ELR (cell line): ENCODE results near the gene TMTC1.

ENCODE experiments used
- DNase-seq: peaks from one replicate; pipeline ENCODE4 v3.0.0-alpha.2; 2015; ENCODE audit warnings: low read depth

The TMTC1 gene

DNA sequence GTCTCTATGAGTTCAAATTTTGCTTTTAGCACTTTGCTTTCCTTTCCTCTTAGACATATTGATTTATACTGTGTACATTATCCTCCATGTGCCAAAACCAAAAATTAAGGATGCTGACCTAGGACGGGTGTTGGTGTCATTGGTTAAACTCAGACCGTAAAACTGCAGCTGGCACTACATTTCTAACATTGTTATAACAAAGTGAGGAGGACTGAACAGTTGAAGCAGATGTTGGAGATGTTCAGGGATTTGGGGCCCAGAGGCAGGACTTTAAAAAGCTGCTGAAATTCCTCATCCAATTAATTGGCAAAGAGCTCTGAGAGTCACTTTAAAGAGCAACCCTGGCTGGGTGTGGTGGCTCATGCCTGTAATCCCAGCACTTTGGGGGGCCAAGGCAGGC lies 72.4 kb downstream of the TMTC1 start:
- no peak for DNase-seq

DNA sequence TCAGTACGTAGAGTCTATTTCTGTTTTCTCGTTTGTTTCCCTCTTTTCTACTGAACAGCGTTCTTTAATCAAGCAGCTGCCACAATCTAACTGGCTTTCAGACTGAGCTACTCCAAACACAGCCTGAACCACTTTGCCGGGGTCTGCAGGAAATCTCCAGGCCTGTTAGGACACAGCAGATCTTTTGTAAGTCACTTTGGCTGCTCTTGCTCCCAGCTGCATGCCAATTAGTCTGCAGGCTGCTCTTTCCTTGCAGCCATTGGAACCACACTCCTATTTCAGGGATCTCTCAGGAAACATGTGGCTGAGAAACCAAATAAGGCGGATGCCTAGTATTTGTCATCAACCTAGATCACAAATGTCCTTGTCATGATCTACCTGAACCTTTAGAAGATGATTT lies 73.6 kb downstream of the TMTC1 start:
- DNase-seq = no peak

DNA sequence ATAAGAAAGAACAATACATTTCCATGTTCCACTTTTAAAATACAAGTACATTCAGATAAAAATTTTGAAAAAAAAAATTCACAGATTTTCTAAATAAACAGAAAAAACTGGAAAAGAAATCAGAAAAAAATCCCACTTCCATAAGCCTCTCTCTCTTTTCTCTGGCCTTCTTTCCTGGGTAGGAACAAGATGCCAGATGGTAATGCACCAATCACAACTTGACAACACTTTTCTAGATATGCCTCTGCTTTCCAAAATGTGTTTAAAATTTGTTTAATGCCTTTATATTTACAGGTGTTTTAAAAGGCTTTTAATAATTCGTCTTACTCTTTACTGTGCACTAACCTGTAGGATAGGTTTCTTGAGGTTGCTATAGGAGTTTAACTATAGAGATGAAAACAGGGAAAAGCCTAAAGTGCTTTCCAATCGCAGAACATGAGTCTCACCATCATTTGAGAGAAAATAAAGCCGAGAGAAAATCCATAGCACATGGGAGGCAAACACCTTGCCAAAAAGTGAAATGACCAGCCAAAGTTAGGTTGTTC lies 74.2 kb downstream of the TMTC1 start:
- DNase-seq = no peak

DNA sequence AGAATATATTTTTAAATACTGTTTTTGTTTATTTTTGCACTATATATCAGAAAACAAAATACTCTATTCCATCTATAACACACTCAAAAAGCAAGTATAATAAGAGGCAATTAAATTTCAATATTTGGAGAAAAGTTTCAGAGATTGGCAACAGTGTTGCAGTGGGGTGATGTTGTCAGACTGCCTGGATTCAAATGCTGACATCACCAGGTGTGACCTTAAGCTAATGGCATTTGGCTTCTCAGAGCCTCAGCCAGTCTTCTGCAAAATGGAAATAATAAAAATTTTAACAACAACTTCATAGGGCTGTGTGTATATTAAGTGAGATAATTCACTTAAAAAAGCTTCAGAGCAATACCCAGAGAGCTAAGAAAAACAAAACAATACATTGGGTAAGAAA lies 74.7 kb downstream of the TMTC1 start:
- no peak for DNase-seq

DNA sequence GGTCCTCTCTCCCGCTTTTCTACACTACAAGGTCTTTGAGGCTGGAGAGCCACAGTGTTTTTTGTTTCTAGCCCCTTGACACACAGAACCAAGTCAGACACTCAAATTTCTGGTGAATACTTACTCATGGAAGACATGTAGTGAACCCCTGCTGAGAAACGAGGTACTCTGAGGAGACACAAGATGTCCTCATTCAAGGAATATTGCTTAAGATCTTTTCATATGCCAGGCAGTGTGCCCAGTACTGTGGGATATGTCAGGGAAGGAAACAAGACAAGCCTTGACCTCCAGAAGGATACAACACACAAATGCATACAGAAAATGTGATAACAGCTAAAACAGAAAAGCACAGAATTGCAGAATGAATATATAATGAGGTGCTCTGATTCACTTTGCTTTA lies 75.9 kb downstream of the TMTC1 start:
- DNase-seq = no peak

DNA sequence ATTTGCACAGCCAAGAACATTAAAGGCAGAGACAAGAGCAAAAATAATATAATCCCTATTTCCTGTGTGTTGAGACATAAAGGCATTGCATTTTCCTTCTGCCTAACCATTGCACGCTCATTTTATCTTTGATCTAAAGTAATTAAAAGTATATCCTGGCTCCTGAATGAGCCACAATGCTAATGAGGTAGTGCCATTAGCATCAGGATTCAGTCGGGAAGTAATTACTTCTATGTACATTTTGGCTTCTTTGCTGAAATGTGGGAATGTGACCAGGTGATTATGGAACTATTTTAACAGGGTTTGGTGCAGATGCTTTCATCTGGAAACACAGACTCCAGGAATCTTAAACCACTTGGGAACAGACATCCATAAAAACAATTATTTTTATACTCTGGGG lies 77.4 kb downstream of the TMTC1 start:
- no peak for DNase-seq

DNA sequence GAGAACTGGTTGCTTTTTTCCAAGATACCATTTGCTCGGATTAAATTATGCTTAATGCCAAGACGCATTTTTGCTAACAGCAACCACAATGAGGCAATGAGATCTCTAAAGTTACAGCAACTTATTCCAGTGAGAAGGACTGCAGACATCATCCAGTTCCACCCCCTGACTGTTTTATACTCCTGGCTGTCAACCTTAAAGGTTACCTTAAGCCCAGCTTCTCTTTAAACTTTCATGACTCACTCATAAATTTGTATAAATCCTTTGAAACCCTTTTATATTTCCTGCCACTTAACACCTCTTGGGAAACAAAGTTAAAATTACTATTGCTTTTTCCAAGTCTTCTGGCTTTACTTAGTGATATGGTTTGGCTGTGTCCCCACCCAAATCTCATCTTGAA lies 80.2 kb downstream of the TMTC1 start:
- no peak for DNase-seq

DNA sequence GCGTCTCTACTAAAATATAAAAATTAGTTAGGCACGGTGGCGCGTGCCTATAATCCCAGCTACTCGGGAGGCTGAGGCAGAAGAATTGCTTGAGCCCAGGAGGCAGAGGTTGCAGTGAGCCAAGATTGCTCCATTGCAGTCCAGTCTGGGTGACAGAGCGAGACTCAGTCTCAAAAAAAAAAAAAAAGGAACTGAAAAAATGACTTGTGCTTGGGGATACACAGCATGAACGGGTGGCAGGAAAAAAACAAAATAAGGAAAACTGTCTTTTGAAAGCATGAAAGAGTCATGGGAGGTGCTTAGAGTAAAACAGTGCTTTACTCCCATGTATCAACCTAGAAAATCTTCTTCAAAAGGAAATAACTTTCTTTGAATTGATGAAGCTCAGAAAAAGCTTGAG lies 80.8 kb downstream of the TMTC1 start:
- DNase-seq = no peak

DNA sequence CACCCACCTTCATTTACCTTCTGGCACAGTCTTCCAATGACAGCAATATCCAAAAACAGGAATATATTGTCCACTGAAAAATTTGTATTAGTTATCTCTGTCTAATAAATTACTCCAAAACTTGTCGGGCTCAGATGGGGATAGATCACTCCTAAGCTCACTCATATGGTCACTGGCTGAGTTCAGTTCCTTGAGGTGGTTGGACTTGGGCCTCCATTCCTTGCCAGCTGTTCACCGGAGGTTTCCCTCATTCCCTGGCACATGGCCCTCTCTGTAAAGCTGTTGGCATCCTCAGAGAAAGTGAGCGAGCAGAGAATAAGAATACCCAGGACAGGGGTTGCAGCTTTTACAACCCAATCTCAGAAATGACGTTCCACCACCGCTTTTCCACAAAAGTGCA lies 81.5 kb downstream of the TMTC1 start:
- DNase-seq = no peak

DNA sequence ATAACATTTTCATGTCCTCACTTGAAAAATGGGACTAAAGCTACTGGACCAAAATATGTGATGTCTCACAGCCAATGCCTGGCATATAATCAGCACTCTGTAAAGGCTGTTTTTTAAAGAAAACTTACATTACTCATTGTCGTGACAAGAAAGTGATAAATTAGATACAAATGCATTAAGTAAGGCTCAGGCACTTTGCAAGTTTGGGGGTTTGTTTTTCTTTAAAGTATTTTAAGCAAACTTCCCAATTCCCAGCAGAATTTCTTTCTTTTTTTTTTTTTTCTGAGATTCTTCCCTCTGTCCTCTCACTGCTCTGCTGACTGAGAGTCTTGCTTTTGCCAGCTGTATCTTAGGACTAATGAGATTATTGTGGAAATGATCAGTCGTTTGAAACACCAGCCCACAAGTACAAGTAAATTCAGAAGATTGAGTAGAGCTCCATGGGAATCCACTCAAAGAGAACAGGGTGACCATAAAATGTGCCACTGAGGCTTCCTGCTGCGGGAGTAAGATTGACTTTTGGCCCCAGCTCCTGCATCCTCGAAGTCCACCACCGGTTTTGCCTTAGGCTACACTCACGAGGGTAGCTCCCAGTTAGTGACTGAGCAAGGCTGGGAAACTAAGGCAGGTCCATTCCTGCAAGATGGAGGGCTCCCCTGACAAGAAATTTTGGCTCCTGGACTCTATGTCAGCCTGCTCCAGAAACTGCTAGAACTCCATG lies 82.8 kb downstream of the TMTC1 start:
- no peak for DNase-seq

DNA sequence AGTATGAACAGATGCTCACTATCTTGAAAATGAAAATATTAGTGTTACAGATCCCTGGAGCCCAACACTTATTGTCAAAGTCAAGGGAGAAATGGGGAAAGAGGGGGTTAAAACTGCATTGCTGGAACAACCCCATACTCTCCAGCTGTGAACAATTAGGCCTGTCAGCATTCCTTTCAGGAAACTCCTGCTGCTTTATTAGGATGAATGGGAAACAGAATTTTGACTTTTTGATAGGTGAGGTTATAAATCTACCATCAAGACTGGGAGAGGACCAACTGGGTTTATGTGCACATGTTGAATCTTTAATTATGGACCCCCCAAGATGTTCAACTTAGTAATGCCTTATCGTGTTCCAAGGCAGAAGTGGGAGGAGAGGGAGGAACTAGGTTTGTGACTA lies 85.0 kb downstream of the TMTC1 start:
- no peak for DNase-seq

DNA sequence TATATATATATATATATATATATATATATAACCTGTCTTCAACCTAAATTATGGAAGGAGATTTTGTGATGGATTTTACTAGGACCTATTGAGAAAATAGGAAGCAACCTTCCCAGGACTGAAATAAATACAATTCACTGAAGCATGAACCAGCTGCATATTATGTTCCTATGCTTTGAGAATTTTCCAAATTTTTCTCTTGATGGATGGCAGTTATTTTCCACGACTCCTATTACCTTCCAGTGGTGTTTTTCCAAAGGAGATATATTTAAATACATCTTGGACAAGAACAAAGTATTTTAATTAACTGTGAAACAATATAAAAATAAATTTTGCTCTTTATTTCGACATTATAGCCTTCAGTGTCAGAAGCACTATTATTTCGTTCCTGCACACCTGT lies 87.9 kb downstream of the TMTC1 start:
- DNase-seq = no peak

DNA sequence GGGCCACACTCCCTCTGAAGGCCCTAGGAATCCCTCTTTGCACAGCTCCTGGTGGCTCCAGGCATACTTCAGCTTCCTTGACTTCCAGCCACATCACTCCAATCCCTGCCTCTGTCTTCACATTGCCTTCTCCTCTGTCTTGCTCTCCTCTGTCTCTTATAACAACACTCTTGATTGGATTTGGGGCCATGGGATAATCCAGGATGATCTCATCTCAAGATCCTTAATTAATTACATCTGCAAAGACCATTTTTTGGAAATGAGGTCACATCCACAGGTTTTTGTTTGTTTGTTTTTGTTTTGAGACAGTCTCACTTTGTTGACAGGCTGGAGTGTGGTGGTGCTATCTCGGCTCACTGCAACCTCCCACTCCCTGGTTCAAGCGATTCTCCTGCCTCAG lies 88.7 kb downstream of the TMTC1 start:
- no peak for DNase-seq

DNA sequence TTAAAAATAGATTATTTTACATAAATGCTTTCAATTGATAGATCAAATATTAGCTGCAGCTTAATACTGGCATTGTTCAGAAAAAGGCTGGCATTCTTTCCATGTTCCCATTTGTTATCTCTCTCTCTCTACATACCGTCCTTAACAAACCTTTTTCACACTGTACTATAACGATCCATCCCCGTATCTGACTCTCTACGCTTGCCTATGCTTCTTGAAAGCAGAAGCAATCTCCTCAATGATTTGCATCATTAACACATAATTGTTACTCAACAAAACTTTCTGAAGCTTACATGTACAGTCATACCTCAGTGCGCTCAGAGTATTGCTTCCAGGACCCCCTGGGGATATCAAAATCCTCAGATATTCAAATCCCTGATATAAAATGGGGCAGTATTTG lies 89.7 kb downstream of the TMTC1 start:
- no peak for DNase-seq

DNA sequence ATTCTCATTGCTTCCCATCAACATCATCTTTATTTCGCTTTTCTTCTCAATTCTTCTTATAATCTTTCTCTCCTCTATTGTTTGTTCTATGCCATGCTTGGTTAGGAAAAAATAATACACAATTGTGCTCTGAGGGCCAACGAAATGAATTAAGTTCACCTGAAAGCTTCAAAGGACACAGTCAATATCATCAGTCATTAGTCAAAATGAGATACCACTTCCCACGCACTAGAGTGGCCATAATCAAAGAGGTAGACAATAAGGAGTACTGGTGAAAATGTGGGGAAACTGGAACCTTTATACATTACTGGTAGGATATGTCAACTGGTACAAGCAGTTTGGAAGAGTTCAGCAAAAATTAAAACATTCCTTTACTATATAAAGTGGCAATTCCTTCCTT lies 91.5 kb downstream of the TMTC1 start:
- DNase-seq = no peak

DNA sequence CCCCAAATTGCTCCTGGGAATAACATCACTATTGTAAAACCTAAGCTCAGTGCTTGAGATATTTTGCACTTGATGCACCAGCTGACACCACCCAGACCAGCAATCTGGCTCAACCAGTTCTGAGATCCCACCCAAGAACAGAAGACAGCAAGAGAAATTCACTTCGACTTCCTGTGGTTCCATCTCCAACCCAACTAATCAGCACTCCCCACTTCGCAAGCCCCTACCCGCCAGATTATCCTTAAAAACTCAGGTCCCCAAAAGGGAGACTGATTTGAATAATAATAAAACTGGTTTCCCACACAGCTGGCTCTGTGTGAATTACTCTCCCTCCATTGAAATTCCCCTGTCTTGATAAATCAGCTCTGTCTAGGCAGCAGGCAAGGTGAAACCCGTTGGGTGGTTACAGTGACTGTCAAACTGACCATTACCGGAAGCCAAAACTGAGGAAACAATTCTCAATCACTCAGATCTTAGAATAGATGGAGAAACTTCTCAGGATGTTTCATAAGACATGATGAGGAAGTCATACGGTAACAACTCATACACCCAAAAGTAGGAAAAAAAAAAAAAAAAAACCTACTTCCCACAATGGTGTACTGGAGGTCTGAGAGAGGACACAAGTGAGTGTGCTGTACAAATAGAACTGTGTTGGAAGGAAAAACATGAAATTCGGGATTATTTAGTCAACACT lies 92.4 kb downstream of the TMTC1 start:
- no peak for DNase-seq

DNA sequence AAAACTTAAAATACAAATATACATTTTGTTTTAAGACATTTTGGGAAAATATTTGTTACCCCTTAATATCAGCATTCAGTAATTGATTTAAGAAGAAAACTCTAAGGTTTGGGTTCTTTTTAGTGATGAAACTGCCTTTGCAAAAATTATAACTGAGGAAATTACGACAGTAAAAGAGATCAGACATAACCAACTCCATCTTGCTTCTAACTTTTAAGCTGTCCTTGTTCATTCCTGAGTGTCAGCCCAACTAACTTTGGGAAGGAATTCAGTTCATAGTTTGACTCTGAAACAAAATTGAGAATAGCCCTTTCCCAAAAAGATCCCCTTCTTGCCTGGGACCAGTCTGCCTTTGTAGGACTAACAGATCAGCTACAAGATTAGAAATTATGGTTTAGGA lies 93.0 kb downstream of the TMTC1 start:
- no peak for DNase-seq

DNA sequence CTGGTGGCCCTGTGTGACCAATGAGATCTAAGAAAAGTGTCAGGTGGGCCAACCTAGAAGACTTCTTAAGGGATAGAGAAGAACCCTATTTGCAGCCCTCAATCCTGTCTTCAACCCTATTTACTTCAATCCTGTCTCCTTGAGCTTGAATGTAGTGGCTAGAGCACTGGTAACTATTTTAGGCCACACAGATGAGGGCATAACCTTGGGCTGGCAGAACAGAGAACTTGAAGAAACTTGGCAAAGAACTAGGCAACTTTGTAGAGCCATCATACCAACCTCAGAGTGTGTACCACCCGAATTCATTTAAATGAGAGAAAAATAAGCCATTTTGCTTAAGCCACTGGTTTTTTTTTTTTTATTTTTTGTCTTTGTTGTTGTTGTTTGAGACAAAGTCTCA lies 94.8 kb downstream of the TMTC1 start:
- DNase-seq = no peak

DNA sequence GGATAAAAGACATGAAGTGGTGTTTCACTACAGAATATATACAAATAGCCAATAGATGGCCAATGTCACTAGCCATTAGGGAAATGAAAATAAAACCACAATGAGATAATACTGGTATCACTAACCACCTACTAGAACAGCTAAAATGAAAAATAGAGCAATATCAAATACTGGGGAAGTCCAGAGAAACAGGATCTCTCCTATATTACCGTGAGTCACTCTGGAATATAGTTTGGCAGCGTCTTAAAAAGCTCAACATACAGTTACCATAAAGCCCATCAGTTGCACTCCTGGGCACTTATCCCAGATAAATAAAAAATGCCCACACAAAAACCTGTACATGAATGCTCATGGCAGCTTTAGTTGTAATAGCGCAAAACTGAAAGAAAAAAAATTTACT lies 101.7 kb downstream of the TMTC1 start:
- no peak for DNase-seq

DNA sequence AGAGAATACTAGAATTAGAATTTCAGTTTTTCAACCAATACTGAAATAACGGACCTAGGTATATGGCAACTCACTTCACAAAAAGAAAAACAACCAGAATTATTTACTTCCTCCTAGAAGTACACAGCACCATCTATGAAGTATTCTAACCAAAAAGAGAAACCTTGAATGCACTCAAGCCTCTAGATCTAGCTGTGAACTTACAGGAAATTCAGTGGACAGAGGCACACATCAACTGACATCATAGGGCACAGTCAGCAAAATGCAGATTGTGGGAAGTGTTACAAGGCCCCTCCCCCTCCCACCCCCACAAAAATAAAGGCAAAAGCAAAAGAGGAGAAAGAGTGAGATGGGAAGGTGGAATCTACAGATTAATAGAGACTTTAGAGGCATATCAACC lies 102.4 kb downstream of the TMTC1 start:
- DNase-seq = no peak

DNA sequence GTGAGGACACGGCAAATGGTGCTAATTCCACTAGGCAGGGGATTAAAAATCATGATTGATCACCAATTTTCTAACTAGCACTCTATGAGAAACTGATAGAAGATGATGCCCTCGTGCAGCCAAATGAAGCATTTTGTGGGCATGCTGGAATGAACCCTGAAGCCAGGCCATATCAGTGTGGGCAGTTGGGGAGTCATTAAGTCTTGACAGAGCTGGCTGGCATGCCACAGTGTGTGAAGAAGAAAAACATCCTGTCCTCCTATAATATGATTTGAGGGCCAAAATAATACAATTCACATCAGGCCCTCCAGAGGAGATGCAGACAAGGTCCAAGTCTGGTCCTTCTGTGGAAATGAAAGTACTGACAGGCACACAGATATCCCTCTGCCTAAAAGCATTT lies 107.1 kb downstream of the TMTC1 start:
- no peak for DNase-seq

DNA sequence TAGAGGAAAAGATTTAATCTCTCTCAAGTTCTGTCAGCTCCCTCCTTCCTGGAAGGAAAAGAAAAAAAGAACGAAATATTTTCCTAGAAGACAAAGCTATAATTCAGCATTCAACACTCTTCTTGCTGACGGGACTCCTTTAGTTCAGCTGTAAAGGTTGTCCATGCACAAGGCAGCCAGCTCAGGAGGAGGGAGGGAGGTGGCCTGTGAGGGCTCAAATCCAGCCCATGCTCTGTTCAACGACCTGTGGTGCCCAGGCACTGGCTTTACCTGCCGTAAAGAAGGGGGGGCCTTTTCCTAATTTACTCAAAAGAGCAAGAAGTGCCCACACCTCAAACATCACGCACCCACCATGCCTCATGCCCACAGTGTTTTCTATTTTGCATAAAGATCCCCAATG lies 109.3 kb downstream of the TMTC1 start:
- DNase-seq = no peak

DNA sequence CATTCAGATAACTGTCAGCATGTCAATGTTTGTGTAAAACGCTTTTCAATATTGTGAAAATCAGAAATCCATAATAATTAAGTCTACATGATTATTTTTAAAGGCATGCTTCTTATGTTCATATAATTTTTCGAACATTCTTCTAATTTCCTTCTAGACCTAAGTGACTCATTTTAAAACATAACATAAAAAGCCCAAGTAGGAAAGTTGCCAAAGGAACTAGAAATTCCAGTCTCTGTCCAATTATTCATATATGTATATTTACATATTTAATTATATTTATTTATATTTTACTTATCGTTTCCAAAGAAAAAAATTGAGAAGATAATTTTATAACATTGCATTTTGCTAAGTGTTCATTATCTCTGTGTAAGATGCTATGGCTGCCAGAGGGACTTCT lies 110.4 kb downstream of the TMTC1 start:
- DNase-seq = no peak

DNA sequence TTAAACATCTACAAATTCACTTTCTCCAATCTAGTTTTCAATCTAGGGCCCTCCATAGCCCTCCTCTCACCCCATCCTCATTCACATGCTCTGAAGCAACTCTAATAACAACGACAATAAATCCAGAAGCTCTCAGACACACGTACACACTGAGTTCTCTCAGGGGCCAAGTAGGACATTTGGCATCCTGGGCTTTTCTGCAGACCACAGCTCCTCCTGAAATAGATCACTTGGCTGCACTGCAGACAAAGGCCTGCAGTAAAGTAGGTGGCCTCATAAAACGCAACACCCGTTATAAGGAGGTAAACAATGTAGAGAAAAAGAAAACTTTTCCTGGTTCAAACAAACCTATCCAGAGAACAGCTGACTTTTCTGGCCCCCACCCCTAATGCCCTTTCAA lies 111.2 kb downstream of the TMTC1 start:
- no peak for DNase-seq
